SK-N-SH treated with all-trans-retinoic acid at 6 μM for 48 hours (cell line): ENCODE data around the gene CHTF8.

Experiments
- ATAC-seq: fragments of 200-7000 bp; cut with Tn5 transposase; 3 replicates; pipeline ENCODE4 v1.9.1; 2020; ENCODE audit warnings: mild to moderate bottlenecking, moderate library complexity
- ARNTL ChIP-seq: fragments of 450-650 bp; formaldehyde crosslinking; IDR thresholded peaks from 2 replicates; pipeline ENCODE4 v1.5.0; 2020; ENCODE audit warnings: low read depth, mild to moderate bottlenecking, moderate library complexity, borderline replicate concordance
- BACH2 ChIP-seq: fragments of 250-450 bp; sonication (Bioruptor Pico); IDR thresholded peaks from 2 replicates; pipeline ENCODE4 v1.9.0; 2021; ENCODE audit warnings: mild to moderate bottlenecking, borderline replicate concordance
- CSDC2 ChIP-seq: fragments of 250-450 bp; sonication (Bioruptor Pico); IDR thresholded peaks from 2 replicates; pipeline ENCODE4 v1.5.0; 2020; ENCODE audit warnings: mild to moderate bottlenecking, moderate library complexity
- CSRNP3 ChIP-seq: fragments of 250-450 bp; sonication (Bioruptor Pico); IDR thresholded peaks from 2 replicates; pipeline ENCODE4 v1.5.1; 2021; ENCODE audit warnings: mild to moderate bottlenecking, moderate library complexity
- ESRRG ChIP-seq: fragments of 250-450 bp; sonication (Bioruptor Pico); IDR thresholded peaks from 2 replicates; pipeline ENCODE4 v1.6.1; 2021; ENCODE audit warnings: mild to moderate bottlenecking
- GLIS3 ChIP-seq: fragments of 250-450 bp; sonication (Bioruptor Pico); IDR thresholded peaks from 2 replicates; pipeline ENCODE4 v1.5.0; 2020; ENCODE audit warnings: mild to moderate bottlenecking, moderate library complexity
- ISL1 ChIP-seq: fragments of 250-450 bp; sonication (Bioruptor Pico); IDR thresholded peaks from 2 replicates; pipeline ENCODE4 v2.1.2; 2022; ENCODE audit warnings: mild to moderate bottlenecking, moderate library complexity
- OSR1 ChIP-seq: fragments of 250-450 bp; sonication (Bioruptor Pico); IDR thresholded peaks from 2 replicates; pipeline ENCODE4 v1.8.0; 2022; ENCODE audit warnings: moderate library complexity, mild to moderate bottlenecking, inconsistent platforms
- POU6F1 ChIP-seq: fragments of 250-450 bp; sonication (Bioruptor Pico); IDR thresholded peaks from 2 replicates; pipeline ENCODE4 v1.8.0; 2021; ENCODE audit warnings: low read depth, mild to moderate bottlenecking, moderate library complexity, borderline replicate concordance
- PPARA ChIP-seq: fragments of 250-450 bp; sonication (Bioruptor Pico); IDR thresholded peaks from 2 replicates; pipeline ENCODE4 v1.5.0; 2020; ENCODE audit warnings: mild to moderate bottlenecking, borderline replicate concordance
- RARB ChIP-seq: fragments of 250-450 bp; sonication (Bioruptor Pico); IDR thresholded peaks from 2 replicates; pipeline ENCODE4 v1.8.0; 2021; ENCODE audit warnings: mild to moderate bottlenecking, moderate library complexity
- TOX ChIP-seq: fragments of 250-450 bp; sonication (Bioruptor Pico); IDR thresholded peaks from 2 replicates; pipeline ENCODE4 v1.8.0; 2021; ENCODE audit warnings: mild to moderate bottlenecking, moderate library complexity, borderline replicate concordance
- TSHZ2 ChIP-seq: fragments of 250-450 bp; sonication (Bioruptor Pico); IDR thresholded peaks from 2 replicates; pipeline ENCODE4 v1.5.0; 2020; ENCODE audit warnings: mild to moderate bottlenecking, moderate library complexity
- ZC3H10 ChIP-seq: fragments of 250-450 bp; sonication (Bioruptor Pico); IDR thresholded peaks from 2 replicates; pipeline ENCODE4 v1.5.1; 2021; ENCODE audit warnings: mild to moderate bottlenecking, moderate library complexity
- ZFP3 ChIP-seq: fragments of 250-450 bp; sonication (Bioruptor Pico); IDR thresholded peaks from 2 replicates; pipeline ENCODE4 v1.5.0; 2020; ENCODE audit warnings: mild to moderate bottlenecking, moderate library complexity
- ZFP30 ChIP-seq: fragments of 450-650 bp; formaldehyde crosslinking; IDR thresholded peaks from 2 replicates; pipeline ENCODE4 v1.5.0; 2022; ENCODE audit warnings: mild to moderate bottlenecking, moderate library complexity
- ZNF565 ChIP-seq: fragments of 450-650 bp; formaldehyde crosslinking; conservative IDR thresholded peaks from 2 replicates; pipeline ENCODE4 v1.5.0; 2020; ENCODE audit warnings: low read depth, mild to moderate bottlenecking, moderate library complexity
- ZNF70 ChIP-seq: fragments of 450-650 bp; formaldehyde crosslinking; IDR thresholded peaks from 2 replicates; pipeline ENCODE4 v1.5.0; 2020; ENCODE audit warnings: mild to moderate bottlenecking, moderate library complexity
- ZNF8 ChIP-seq: fragments of 450-650 bp; formaldehyde crosslinking; IDR thresholded peaks from 2 replicates; pipeline ENCODE4 v1.5.0; 2020; ENCODE audit warnings: mild to moderate bottlenecking, moderate library complexity
- TF ChIP-seq, protein P1 (sequence below): fragments of 250-450 bp; sonication (Bioruptor Pico); IDR thresholded peaks from 2 replicates; pipeline ENCODE4 v1.5.1; 2020; ENCODE audit warnings: low read depth, mild to moderate bottlenecking, moderate library complexity
- TF ChIP-seq, protein P2 (sequence below): fragments of 250-450 bp; sonication (Bioruptor Pico); IDR thresholded peaks from 2 replicates; pipeline ENCODE4 v1.8.0; 2020; ENCODE audit warnings: mild to moderate bottlenecking, moderate library complexity, borderline replicate concordance

The CHTF8 gene

GRCh38 chr16:69116906-69117305, 15.5 kb downstream of the CHTF8 start:
- ATAC-seq, result no peak
- TF ChIP-seq ZNF70 (CRISPR knock-in tag), result no peak
- TF ChIP-seq, protein P1, sequence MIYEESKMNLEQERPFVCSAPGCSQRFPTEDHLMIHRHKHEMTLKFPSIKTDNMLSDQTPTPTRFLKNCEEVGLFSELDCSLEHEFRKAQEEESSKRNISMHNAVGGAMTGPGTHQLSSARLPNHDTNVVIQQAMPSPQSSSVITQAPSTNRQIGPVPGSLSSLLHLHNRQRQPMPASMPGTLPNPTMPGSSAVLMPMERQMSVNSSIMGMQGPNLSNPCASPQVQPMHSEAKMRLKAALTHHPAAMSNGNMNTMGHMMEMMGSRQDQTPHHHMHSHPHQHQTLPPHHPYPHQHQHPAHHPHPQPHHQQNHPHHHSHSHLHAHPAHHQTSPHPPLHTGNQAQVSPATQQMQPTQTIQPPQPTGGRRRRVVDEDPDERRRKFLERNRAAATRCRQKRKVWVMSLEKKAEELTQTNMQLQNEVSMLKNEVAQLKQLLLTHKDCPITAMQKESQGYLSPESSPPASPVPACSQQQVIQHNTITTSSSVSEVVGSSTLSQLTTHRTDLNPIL (CRISPR knock-in tag), result no peak

DNA sequence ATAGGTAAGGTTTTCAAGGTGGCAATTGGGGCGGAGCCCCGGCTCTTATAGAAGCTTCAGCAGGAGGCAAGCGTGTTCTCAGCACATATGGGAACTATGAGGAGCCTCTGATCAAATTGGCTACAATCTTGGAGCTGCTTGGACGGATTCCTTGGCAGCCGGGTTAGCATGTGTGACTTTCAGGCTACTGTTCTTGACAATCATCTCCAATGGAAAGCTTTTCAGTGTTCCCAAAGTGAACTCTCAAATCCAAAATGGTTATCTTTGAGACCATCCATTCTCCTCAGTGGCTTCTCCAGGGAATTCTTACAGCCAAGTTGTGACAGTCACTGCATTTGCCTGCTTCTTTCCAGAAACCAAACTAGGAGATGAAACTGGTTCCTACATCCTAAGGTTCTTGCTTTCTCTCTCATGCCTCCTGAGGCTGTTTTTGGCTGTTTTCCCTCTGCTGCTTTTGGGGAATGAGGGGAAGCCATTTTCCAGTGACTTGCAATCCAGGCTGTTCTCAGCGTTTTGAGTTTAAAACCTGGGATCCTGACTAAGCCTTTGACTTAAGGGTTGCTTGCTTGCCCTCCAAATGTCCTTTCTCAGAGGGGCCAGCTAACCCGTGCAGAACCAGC, 16.0 kb downstream of the CHTF8 start:
- no peak for ATAC-seq
- TF ChIP-seq CSRNP3 (CRISPR knock-in tag) (no peak), PPARA (no peak), ARNTL (CRISPR knock-in tag) (no peak), ZNF70 (CRISPR knock-in tag) (no peak), ZNF8 (CRISPR knock-in tag) (no peak), ZFP3 (no peak), ESRRG (CRISPR knock-in tag) (no peak), BACH2 (CRISPR knock-in tag) (no peak), RARB (CRISPR knock-in tag) (no peak), ZNF565 (CRISPR knock-in tag) (no peak)
- TF ChIP-seq, protein P1 (CRISPR knock-in tag), result no peak

- no peak for TF ChIP-seq ZNF70 (CRISPR knock-in tag)
- TF ChIP-seq ZNF8 (CRISPR knock-in tag), result no peak
- no peak for TF ChIP-seq ESRRG (CRISPR knock-in tag)
- no peak for TF ChIP-seq RARB (CRISPR knock-in tag)
- no peak for TF ChIP-seq TOX (CRISPR knock-in tag)
- no peak for TF ChIP-seq CSDC2 (CRISPR knock-in tag)
- TF ChIP-seq ZFP30 (CRISPR knock-in tag), result no peak
- no peak for TF ChIP-seq ZC3H10
- TF ChIP-seq POU6F1 (CRISPR knock-in tag), result no peak
- no peak for ATAC-seq
Measured at GRCh38 chr16:69115837-69116236, 16.6 kb downstream of the CHTF8 start.

- TF ChIP-seq PPARA, result no peak
- no peak for TF ChIP-seq ZFP30 (CRISPR knock-in tag)
- TF ChIP-seq ARNTL (CRISPR knock-in tag), result no peak
- TF ChIP-seq, protein P2, sequence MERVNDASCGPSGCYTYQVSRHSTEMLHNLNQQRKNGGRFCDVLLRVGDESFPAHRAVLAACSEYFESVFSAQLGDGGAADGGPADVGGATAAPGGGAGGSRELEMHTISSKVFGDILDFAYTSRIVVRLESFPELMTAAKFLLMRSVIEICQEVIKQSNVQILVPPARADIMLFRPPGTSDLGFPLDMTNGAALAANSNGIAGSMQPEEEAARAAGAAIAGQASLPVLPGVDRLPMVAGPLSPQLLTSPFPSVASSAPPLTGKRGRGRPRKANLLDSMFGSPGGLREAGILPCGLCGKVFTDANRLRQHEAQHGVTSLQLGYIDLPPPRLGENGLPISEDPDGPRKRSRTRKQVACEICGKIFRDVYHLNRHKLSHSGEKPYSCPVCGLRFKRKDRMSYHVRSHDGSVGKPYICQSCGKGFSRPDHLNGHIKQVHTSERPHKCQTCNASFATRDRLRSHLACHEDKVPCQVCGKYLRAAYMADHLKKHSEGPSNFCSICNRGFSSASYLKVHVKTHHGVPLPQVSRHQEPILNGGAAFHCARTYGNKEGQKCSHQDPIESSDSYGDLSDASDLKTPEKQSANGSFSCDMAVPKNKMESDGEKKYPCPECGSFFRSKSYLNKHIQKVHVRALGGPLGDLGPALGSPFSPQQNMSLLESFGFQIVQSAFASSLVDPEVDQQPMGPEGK (CRISPR knock-in tag), result no peak
- TF ChIP-seq GLIS3 (CRISPR knock-in tag), result no peak
- TF ChIP-seq CSDC2 (CRISPR knock-in tag), result no peak
- no peak for TF ChIP-seq ESRRG (CRISPR knock-in tag)
- no peak for TF ChIP-seq POU6F1 (CRISPR knock-in tag)
- TF ChIP-seq BACH2 (CRISPR knock-in tag), result no peak
- TF ChIP-seq RARB (CRISPR knock-in tag), result no peak
- no peak for TF ChIP-seq ZNF8 (CRISPR knock-in tag)
- TF ChIP-seq ISL1, result no peak
- TF ChIP-seq TOX (CRISPR knock-in tag), result no peak
- TF ChIP-seq OSR1 (CRISPR knock-in tag), result no peak
- TF ChIP-seq CSRNP3 (CRISPR knock-in tag), result no peak
- no peak for TF ChIP-seq TSHZ2 (CRISPR knock-in tag)
- ATAC-seq, result no peak
Measured at GRCh38 chr16:69115361-69115760, 17.0 kb downstream of the CHTF8 start.
